GM21526 (cell line): ENCODE data around the gene FRAS1.

Experiments used
- ATAC-seq: cut with Tn5 transposase; IDR thresholded peaks from one replicate; pipeline ENCODE4 v1.9.1; 2021; ENCODE audit warnings: moderate library complexity; ENCODE audit not compliant: unreplicated experiment, low FRiP score

FRAS1 gene

GRCh38 chr4:78354782-78355181, 297.7 kb downstream of the FRAS1 start:
- no peak for ATAC-seq

- no peak for ATAC-seq
Observed at GRCh38 chr4:78355306-78355705, 298.2 kb downstream of the FRAS1 start.

- ATAC-seq: no peak
Observed at GRCh38 chr4:78356251-78356786, 299.2 kb downstream of the FRAS1 start.

GRCh38 chr4:78357122-78357521, 300.0 kb downstream of the FRAS1 start:
- no peak for ATAC-seq

- ATAC-seq: no peak
Observed at GRCh38 chr4:78360466-78360865, 303.3 kb downstream of the FRAS1 start.

- no peak for ATAC-seq
Observed at GRCh38 chr4:78361621-78362120, 304.5 kb downstream of the FRAS1 start.

- no peak for ATAC-seq
Observed at GRCh38 chr4:78362310-78362709, 305.2 kb downstream of the FRAS1 start.

GRCh38 chr4:78363031-78363570, 306.0 kb downstream of the FRAS1 start:
- ATAC-seq: no peak

GRCh38 chr4:78369679-78370078, 312.6 kb downstream of the FRAS1 start:
- ATAC-seq: no peak

GRCh38 chr4:78370631-78371372, 313.7 kb downstream of the FRAS1 start:
- no peak for ATAC-seq

- ATAC-seq: no peak
Observed at GRCh38 chr4:78372355-78372988, 315.3 kb downstream of the FRAS1 start.

- no peak for ATAC-seq
Observed at GRCh38 chr4:78377555-78377954, 320.4 kb downstream of the FRAS1 start.

- no peak for ATAC-seq
Observed at GRCh38 chr4:78379040-78379439, 321.9 kb downstream of the FRAS1 start.

GRCh38 chr4:78379991-78380729, 323.0 kb downstream of the FRAS1 start:
- no peak for ATAC-seq

GRCh38 chr4:78386679-78387078, 329.6 kb downstream of the FRAS1 start:
- ATAC-seq: no peak

GRCh38 chr4:78395642-78396041, 338.5 kb downstream of the FRAS1 start:
- no peak for ATAC-seq

GRCh38 chr4:78396613-78397291, 339.6 kb downstream of the FRAS1 start:
- no peak for ATAC-seq

GRCh38 chr4:78397292-78397630, 340.1 kb downstream of the FRAS1 start:
- no peak for ATAC-seq

- ATAC-seq: no peak
Observed at GRCh38 chr4:78409612-78410202, 352.6 kb downstream of the FRAS1 start.

- ATAC-seq: no peak
Observed at GRCh38 chr4:78410225-78410624, 353.1 kb downstream of the FRAS1 start.
